Ammon's horn (tissue), 1 donor: ENCODE measurements around the gene CCDC78.

Experiments used
- DNase-seq: peaks from one replicate; pipeline ENCODE4 v3.0.0-alpha.2; 2016; ENCODE audit warnings: low spot score

CCDC78 gene

GRCh38 chr16:677316-678190 lies 48.7 kb downstream of the CCDC78 start:
- no peak for DNase-seq

GRCh38 chr16:676913-677312 lies 49.3 kb downstream of the CCDC78 start:
- no peak for DNase-seq

GRCh38 chr16:676565-676902 lies 49.7 kb downstream of the CCDC78 start:
- DNase-seq: no peak

GRCh38 chr16:675884-676564 lies 50.2 kb downstream of the CCDC78 start:
- no peak for DNase-seq

GRCh38 chr16:674968-675883 lies 51.0 kb downstream of the CCDC78 start, which contains the start of gene RHBDL1:
Gene RHBDL1 (plus strand): TSS chr16:675671. CDS start chr16:675791, 120 bp downstream.
- peak; percentile 48 for DNase-seq

GRCh38 chr16:674214-674881 lies 51.9 kb downstream of the CCDC78 start:
- DNase-seq: no peak

GRCh38 chr16:673399-673991 lies 52.7 kb downstream of the CCDC78 start:
- DNase-seq: no peak

- DNase-seq: no peak
Measured at GRCh38 chr16:672851-673250, 53.4 kb downstream of the CCDC78 start.
